Keratinocyte (primary cell): ENCODE measurements around the gene SETD7.

Source experiments
- EZH2 ChIP-seq: IDR thresholded peaks from one replicate; pipeline ENCODE4 v1.6.1; 2012; ENCODE audit warnings: inconsistent platforms, mild to moderate bottlenecking, low read length, moderate library complexity
- TF ChIP-seq, protein P1 (sequence below), 3 experiments: IDR thresholded peaks in 1 of 3; conservative IDR thresholded peaks in 1 of 3; optimal IDR thresholded peaks in 1 of 3; 2 replicates in 2 of 3; 3 replicates in 1 of 3; pipeline versions ENCODE3 to v1.5.1; 2011; ENCODE audit warnings: low read length in 3 of 3, mild to moderate bottlenecking in 3 of 3, moderate library complexity in 2 of 3, control low read depth in 1 of 3, inconsistent platforms in 1 of 3; ENCODE audit not compliant: insufficient read depth in 2 of 3; ENCODE audit errors: extremely low read depth in 1 of 3

DNA sequence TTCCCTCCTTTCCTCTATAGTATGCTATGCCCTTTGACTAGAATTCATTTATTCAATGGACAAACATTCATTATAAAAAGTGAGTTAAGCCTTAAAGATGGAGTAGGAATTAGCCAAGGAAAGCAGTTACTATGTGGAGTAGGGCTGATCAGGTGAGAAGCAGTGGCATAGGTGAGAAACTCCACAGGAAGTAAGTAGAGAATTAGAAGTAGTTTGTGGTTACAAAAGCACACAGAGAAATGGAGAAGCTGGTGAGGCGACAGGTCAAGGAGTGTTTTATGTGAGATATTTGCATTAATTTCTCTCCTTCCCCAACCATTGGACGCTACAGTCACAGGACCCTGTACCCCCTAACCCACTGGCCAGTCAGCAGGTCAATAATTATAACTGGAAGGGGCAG, 30.6 kb downstream of the SETD7 start:
- TF ChIP-seq, protein P1, sequence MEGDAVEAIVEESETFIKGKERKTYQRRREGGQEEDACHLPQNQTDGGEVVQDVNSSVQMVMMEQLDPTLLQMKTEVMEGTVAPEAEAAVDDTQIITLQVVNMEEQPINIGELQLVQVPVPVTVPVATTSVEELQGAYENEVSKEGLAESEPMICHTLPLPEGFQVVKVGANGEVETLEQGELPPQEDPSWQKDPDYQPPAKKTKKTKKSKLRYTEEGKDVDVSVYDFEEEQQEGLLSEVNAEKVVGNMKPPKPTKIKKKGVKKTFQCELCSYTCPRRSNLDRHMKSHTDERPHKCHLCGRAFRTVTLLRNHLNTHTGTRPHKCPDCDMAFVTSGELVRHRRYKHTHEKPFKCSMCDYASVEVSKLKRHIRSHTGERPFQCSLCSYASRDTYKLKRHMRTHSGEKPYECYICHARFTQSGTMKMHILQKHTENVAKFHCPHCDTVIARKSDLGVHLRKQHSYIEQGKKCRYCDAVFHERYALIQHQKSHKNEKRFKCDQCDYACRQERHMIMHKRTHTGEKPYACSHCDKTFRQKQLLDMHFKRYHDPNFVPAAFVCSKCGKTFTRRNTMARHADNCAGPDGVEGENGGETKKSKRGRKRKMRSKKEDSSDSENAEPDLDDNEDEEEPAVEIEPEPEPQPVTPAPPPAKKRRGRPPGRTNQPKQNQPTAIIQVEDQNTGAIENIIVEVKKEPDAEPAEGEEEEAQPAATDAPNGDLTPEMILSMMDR (optimal IDR thresholded peaks at IDR 0.05 in 1 of 3, IDR thresholded peaks at IDR 0.05 in 1 of 3, conservative IDR thresholded peaks at IDR 0.05 in 1 of 3; ENCODE audit: extremely low read depth in 1 of 3, insufficient read depth in 2 of 3, low read length in 3 of 3), result no peak
- TF ChIP-seq EZH2, result no peak
